HepG2 (cell line): ENCODE data around the gene CACNA1C.

Experiments used
- CBFB ChIP-seq: sonication (generic); formaldehyde crosslinking; IDR thresholded peaks from 2 replicates; pipeline ENCODE4 v1.4.0; 2020; ENCODE audit warnings: missing genetic modification reagents
- EP300 ChIP-seq, 3 experiments: sonication (generic) in 1 of 3; formaldehyde crosslinking in 1 of 3; IDR thresholded peaks; 2 replicates each; pipeline versions ENCODE4 v1.5.1 to v1.6.1; 2011 to 2020; ENCODE audit warnings: low read depth in 2 of 3, low read length in 2 of 3, borderline replicate concordance in 1 of 3, improper control_type of control experiment in 1 of 3, mild to moderate bottlenecking in 1 of 3, missing genetic modification reagents in 1 of 3, moderate library complexity in 1 of 3
- RXRA ChIP-seq: sonication (generic); formaldehyde crosslinking; IDR thresholded peaks from 2 replicates; pipeline ENCODE4 v1.5.1; 2020; ENCODE audit warnings: missing genetic modification reagents
- SALL2 ChIP-seq: sonication (generic); formaldehyde crosslinking; IDR thresholded peaks from 2 replicates; pipeline ENCODE4 v1.8.1; 2023; ENCODE audit warnings: mild to moderate bottlenecking, missing genetic modification reagents, inconsistent platforms
- SP4 ChIP-seq: sonication (generic); formaldehyde crosslinking; IDR thresholded peaks from 2 replicates; pipeline ENCODE4 v1.8.1; 2023; ENCODE audit warnings: mild to moderate bottlenecking, missing genetic modification reagents
- TCF7L2 ChIP-seq: IDR thresholded peaks from 2 replicates; pipeline ENCODE4 v1.6.1; 2011; ENCODE audit warnings: mild to moderate bottlenecking, low read depth, low read length, moderate library complexity
- ZNF230 ChIP-seq: sonication (generic); formaldehyde crosslinking; IDR thresholded peaks from 2 replicates; pipeline ENCODE4 v1.4.0; 2020; ENCODE audit warnings: mild to moderate bottlenecking, missing genetic modification reagents
- TF ChIP-seq, protein P1 (sequence below): sonication (generic); formaldehyde crosslinking; IDR thresholded peaks from 2 replicates; pipeline ENCODE4 v1.5.0; 2020; ENCODE audit warnings: mild to moderate bottlenecking, missing genetic modification reagents, moderate library complexity

DNA sequence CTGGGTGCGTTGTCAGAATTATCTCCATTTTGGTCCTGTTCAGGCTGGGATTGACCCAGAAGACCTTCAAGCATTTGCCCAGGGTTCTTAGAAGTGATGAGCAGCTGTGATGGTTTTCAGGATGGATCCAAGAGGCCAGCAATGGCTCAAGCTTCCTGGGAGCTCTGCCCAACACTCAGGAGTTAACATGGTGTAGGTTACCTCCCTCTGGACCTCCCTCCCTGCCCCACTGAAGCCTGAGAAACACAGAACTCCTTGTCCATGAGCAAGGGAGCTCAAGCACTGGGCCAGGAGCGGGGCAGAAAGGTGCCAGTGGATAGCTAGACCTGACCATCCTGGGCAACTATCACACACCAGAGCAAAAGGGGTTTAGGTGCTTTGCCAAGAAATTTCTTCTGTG, 593.6 kb downstream of the CACNA1C start:
- TF ChIP-seq SP4 (CRISPR knock-in tag) (no peak), RXRA (CRISPR knock-in tag) (no peak), SALL2 (no peak), EP300 (IDR thresholded peaks at IDR 0.05; ENCODE audit: low read depth in 2 of 2, low read length in 2 of 2) (no peak), EP300 (CRISPR knock-in tag; IDR thresholded peaks at IDR 0.05; ENCODE audit: borderline replicate concordance) (no peak), ZNF230 (no peak), TCF7L2 (no peak), CBFB (CRISPR knock-in tag) (no peak)
- TF ChIP-seq, protein P1, sequence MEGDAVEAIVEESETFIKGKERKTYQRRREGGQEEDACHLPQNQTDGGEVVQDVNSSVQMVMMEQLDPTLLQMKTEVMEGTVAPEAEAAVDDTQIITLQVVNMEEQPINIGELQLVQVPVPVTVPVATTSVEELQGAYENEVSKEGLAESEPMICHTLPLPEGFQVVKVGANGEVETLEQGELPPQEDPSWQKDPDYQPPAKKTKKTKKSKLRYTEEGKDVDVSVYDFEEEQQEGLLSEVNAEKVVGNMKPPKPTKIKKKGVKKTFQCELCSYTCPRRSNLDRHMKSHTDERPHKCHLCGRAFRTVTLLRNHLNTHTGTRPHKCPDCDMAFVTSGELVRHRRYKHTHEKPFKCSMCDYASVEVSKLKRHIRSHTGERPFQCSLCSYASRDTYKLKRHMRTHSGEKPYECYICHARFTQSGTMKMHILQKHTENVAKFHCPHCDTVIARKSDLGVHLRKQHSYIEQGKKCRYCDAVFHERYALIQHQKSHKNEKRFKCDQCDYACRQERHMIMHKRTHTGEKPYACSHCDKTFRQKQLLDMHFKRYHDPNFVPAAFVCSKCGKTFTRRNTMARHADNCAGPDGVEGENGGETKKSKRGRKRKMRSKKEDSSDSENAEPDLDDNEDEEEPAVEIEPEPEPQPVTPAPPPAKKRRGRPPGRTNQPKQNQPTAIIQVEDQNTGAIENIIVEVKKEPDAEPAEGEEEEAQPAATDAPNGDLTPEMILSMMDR (CRISPR knock-in tag): no peak
